HepG2 (cell line): ENCODE results near the gene IP6K1. TPM values are rescaled to one million over a fixed set of nuclear protein-coding genes. Genes with fewer than 3 reads are reported as not detected.
A peak's percentile ranks its signal among the peaks of the same experiment; 100 is the strongest.

Experiments
- ATAC-seq: fragments of 200-7000 bp; cut with Tn5 transposase; 3 replicates; pipeline ENCODE4 v1.9.1; 2020; ENCODE audit warnings: mild to moderate bottlenecking, moderate library complexity
- BruUV-seq: library from RNA; stranded (reverse); fragments of 400-500 nt; replicated peaks from 2 replicates; lab custom pipeline; 2021; lab: Mats Ljungman, UMichigan
- CTCF ChIA-PET: fragments of 300-600 bp; formaldehyde crosslinking; extraction: SDS; loops from one replicate; lab custom pipeline; 2021; ENCODE audit warnings: low total read pairs, inconsistent platforms, low intra/inter-chr PET ratio; lab: Yijun Ruan, JAX
- POLR2A ChIA-PET: fragments of 350-600 bp; sonication (Branson Sonifier 250); formaldehyde crosslinking; loops from one replicate; lab custom pipeline; 2020; ENCODE audit warnings: antibody characterized with exemption, inconsistent platforms; lab: Yijun Ruan, JAX
- DNase-seq: peaks from one replicate; pipeline ENCODE4 v3.0.0-alpha.2; 2015; ENCODE audit warnings: low spot score
- FAIRE-seq: peaks from 3 replicates; lab custom pipeline; 2011; peaks lifted over from hg19 to GRCh38; lab: Jason Lieb, UNC
- H2AFZ ChIP-seq: one replicate; pipeline ENCODE4 v1.6.1; 2011; ENCODE audit warnings: low read length, inconsistent platforms
- H3K27ac ChIP-seq: fragments of 300-600 bp; 3 replicates; pipeline ENCODE4 v1.8.0; 2011; ENCODE audit warnings: mixed run types, mild to moderate bottlenecking, mixed read lengths, low read length, inconsistent platforms; ENCODE audit not compliant: insufficient read depth; ENCODE audit errors: extremely low read length
- H3K27me3 ChIP-seq, 2 experiments: fragments of 200-600 bp in 1 of 2; 2 replicates in 1 of 2; 3 replicates in 1 of 2; pipeline versions ENCODE4 v1.6.0 to v1.8.0; 2011; ENCODE audit warnings: low read length in 2 of 2, mild to moderate bottlenecking in 2 of 2, moderate library complexity in 2 of 2, inconsistent platforms in 1 of 2; ENCODE audit not compliant: insufficient read depth in 2 of 2, control insufficient read depth in 1 of 2
- H3K36me3 ChIP-seq, 2 experiments: fragments of 200-600 bp in 1 of 2; replicated peaks in 1 of 2; 2 replicates in 1 of 2; 3 replicates in 1 of 2; pipeline versions ENCODE4 v1.5.1 to v1.8.0; 2011; ENCODE audit warnings: low read length in 2 of 2, inconsistent platforms in 1 of 2; ENCODE audit not compliant: insufficient read depth in 2 of 2, control insufficient read depth in 1 of 2
- H3K4me1 ChIP-seq: 2 replicates; pipeline ENCODE4 v1.5.1; 2012; ENCODE audit warnings: low read length, inconsistent platforms; ENCODE audit not compliant: insufficient read depth
- H3K4me2 ChIP-seq: 2 replicates; pipeline ENCODE4 v1.6.0; 2011; ENCODE audit warnings: low read depth, low read length, inconsistent platforms
- H3K4me3 ChIP-seq, 3 experiments: fragments of 200-600 bp in 1 of 3; sonication (generic), shearing (Covaris generic) in 1 of 3; replicated peaks in 1 of 3; 2 replicates each; pipeline ENCODE4 v1.5.1; 2011 to 2016; ENCODE audit warnings: low read length in 3 of 3, inconsistent platforms in 2 of 3, low read depth in 2 of 3, mild to moderate bottlenecking in 2 of 3, control low read depth in 1 of 3, mixed read lengths in 1 of 3; ENCODE audit not compliant: insufficient read depth in 1 of 3
- H3K79me2 ChIP-seq: one replicate; pipeline ENCODE4 v1.6.1; 2011; ENCODE audit warnings: low read length, inconsistent platforms; ENCODE audit not compliant: insufficient read depth
- H3K9ac ChIP-seq: 2 replicates; pipeline ENCODE4 v1.6.0; 2011; ENCODE audit warnings: mild to moderate bottlenecking, low read depth, low read length, inconsistent platforms; ENCODE audit not compliant: insufficient read depth
- H3K9me3 ChIP-seq: 2 replicates; pipeline ENCODE4 v1.5.1; 2012; ENCODE audit warnings: mild to moderate bottlenecking, low read length
- H4K20me1 ChIP-seq: 2 replicates; pipeline ENCODE4 v1.6.0; 2011; ENCODE audit warnings: inconsistent platforms, mild to moderate bottlenecking, low read length, moderate library complexity; ENCODE audit not compliant: insufficient read depth
- KAT2B ChIP-seq: fragments of 150-350 bp; IDR thresholded peaks from 2 replicates; pipeline ENCODE4 v1.6.1; 2014; ENCODE audit warnings: low read depth, low read length, borderline replicate concordance
- MIER3 ChIP-seq: IDR thresholded peaks from 2 replicates; pipeline ENCODE4 v1.6.1; 2016; ENCODE audit warnings: missing compliant biosample characterization, borderline replicate concordance
- ZC3H13 ChIP-seq: sonication (generic); formaldehyde crosslinking; IDR thresholded peaks from 2 replicates; pipeline ENCODE4 v1.8.1; 2023; ENCODE audit warnings: mild to moderate bottlenecking, missing genetic modification reagents, moderate library complexity
- ZFY ChIP-seq: sonication (generic); formaldehyde crosslinking; IDR thresholded peaks from 2 replicates; pipeline ENCODE4 v1.4.0; 2020; ENCODE audit warnings: missing genetic modification reagents
- WGBS: methylation state at CpG from one replicate; pipeline ENCODE4 v1.1.6; 2017; ENCODE audit warnings: low lambda C conversion rate; 5-methylcytosine and 5-hydroxymethylcytosine counted together
- in situ Hi-C: cut with HindIII; loops from 2 replicates; pipeline ENCODE4 v1.10.0; 2017; ENCODE audit warnings: low pct_unique_long_range_greater_than_20kb; ENCODE audit not compliant: extremely low pct_ligation_motif_present
- intact Hi-C: fragments of 100-400 bp; cut with micrococcal nuclease; formaldehyde crosslinking; loops from one replicate; pipeline ENCODE4 v1.10.0; 2022; ENCODE audit not compliant: unreplicated experiment
- polyA plus RNA-seq, 8 experiments: library from polyadenylated mRNA; depleted of rRNA in 3 of 8; stranded (reverse) in 7 of 8; unstranded in 1 of 8; fragments of >200 nt; fragmentation: Illumina TruSeq in 4 of 8; extraction: Trizol in 4 of 8; gene quantifications; 2 replicates each; pipeline versions ENCODE4 v1.2.1 to v1.2.3, GENCODE V29; 2011 to 2016; ENCODE audit warnings: low read depth in 4 of 8, missing spikeins in 1 of 8, mixed read lengths in 1 of 8; ENCODE audit not compliant: insufficient read depth in 1 of 8
- total RNA-seq, 5 experiments: library from RNA; depleted of rRNA; stranded (reverse); fragments of >200 nt; fragmentation: Illumina TruSeq; extraction: Trizol; gene quantifications; 2 replicates each; pipeline ENCODE4 v1.2.3, GENCODE V29; 2016; ENCODE audit warnings: low read depth in 1 of 5

The IP6K1 gene
- total and polyA plus RNA-seq, 2 of the 13 experiments (the other 11 are each of a cell fraction or from before 2014, with no cell fraction given), result 17.7 to 29.7 TPM

- Histone ChIP-seq H3K4me2 (no peak overlapping the region), H3K79me2 (peaks cover 2% of the 10 kb centered on the region), H3K36me3 (peaks cover 18% of the 10 kb centered on the region in 2 experiments; a peak in 4 of 5 replicates), H3K4me1 (peaks cover 16% of the 10 kb centered on the region), H3K27ac (no peak overlapping the region), H3K9me3 (no peaks in the 10 kb centered on the region), H4K20me1 (no peaks in the 10 kb centered on the region), H3K27me3 (no peaks in the 10 kb centered on the region), H2AFZ (no peak overlapping the region), H3K9ac (no peak overlapping the region), H3K4me3 (no peak overlapping the region)
- in situ Hi-C loops, result no loop called here
- no peak for DNase-seq
- ChIA-PET POLR2A (no interaction called here), CTCF (no interaction called here)
- no peak for FAIRE-seq
- intact Hi-C loops, result no loop called here
- no TSS peak for BruUV-seq
- ATAC-seq, result no peak
- TF ChIP-seq MIER3 (CRISPR knock-in tag), result no peak
- peak; percentile 3 for TF ChIP-seq ZC3H13
- TF ChIP-seq, all 625 proteins: peak for 1
- WGBS, result 95% methylated on average over 10 of the region's 14 CpGs
Measured at GRCh38 chr3:49717211-49717958, 69.0 kb downstream of the IP6K1 start.

- FAIRE-seq, result no peak
- Histone ChIP-seq H4K20me1 (no peaks in the 10 kb centered on the region), H3K36me3 (peaks cover 14 to 16% of the 10 kb centered on the region in 2 experiments; a peak in 4 of 5 replicates), H3K27me3 (no peaks in the 10 kb centered on the region), H3K4me1 (peaks cover 21% of the 10 kb centered on the region), H3K27ac (no peak overlapping the region), H3K9me3 (no peaks in the 10 kb centered on the region), H3K79me2 (no peaks in the 10 kb centered on the region), H2AFZ (no peak overlapping the region), H3K4me2 (no peak overlapping the region), H3K4me3 (no peak overlapping the region), H3K9ac (no peak overlapping the region)
- ChIA-PET CTCF (no interaction called here), POLR2A (no interaction called here)
- TF ChIP-seq KAT2B (no peak), ZFY (0 out of 2 replicates have a peak, but pooled peaks have one; percentile 15)
- in situ Hi-C loops (no loop called here), intact Hi-C loops (no loop called here)
- DNase-seq, result no peak
- no TSS peak for BruUV-seq
- ATAC-seq, result no peak
- WGBS, result 98% methylated on average over 9 of the region's 16 CpGs
Measured at GRCh38 chr3:49716691-49717210, 69.6 kb downstream of the IP6K1 start.
